Prostate gland (tissue), 2 donors: ENCODE results near the gene USP21. TPM values are rescaled to one million over a fixed set of nuclear protein-coding genes. Genes with fewer than 3 reads are reported as not detected.

Experiments
- DNase-seq: peaks from one replicate; pipeline ENCODE4 v3.0.0-alpha.2; 2019; ENCODE audit warnings: low spot score
- H3K27ac ChIP-seq, 2 donors: fragments of 200-600 bp; sonication (generic); 2 replicates each; pipeline ENCODE4 v1.5.1; 2017 to 2019
- H3K27me3 ChIP-seq: fragments of 200-600 bp; sonication (generic); replicated peaks from 2 replicates; pipeline ENCODE4 v1.5.1; 2019; ENCODE audit not compliant: insufficient read depth
- H3K36me3 ChIP-seq, 2 donors: fragments of 200-600 bp; sonication (generic); 1 replicate in 1 of 2; 2 replicates in 1 of 2; pipeline versions ENCODE4 v1.5.1 to v1.8.1; 2017 to 2019
- H3K4me1 ChIP-seq: fragments of 200-600 bp; sonication (generic); replicated peaks from 2 replicates; pipeline ENCODE4 v1.5.1; 2019
- H3K4me3 ChIP-seq, 2 donors: fragments of 200-600 bp; sonication (generic); 2 replicates each; pipeline ENCODE4 v1.5.1; 2017 to 2019
- H3K9me3 ChIP-seq: fragments of 200-600 bp; sonication (generic); 2 replicates; pipeline ENCODE4 v1.5.1; 2017
- CTCF ChIP-seq, 4 experiments: fragments of 200-600 bp in 2 of 4; fragments of 450-650 bp in 2 of 4; sonication (generic) in 2 of 4; IDR thresholded peaks; 1 replicate in 3 of 4; 2 replicates in 1 of 4; pipeline ENCODE4 v1.5.1; 2016 to 2019; ENCODE audit warnings: antibody characterized with exemption in 4 of 4, mild to moderate bottlenecking in 2 of 4, moderate library complexity in 2 of 4
- POLR2A ChIP-seq: fragments of 450-650 bp; IDR thresholded peaks from one replicate; pipeline ENCODE4 v1.6.1; 2016; ENCODE audit warnings: antibody characterized with exemption, mild to moderate bottlenecking
- POLR2AphosphoS5 ChIP-seq: sonication (generic); formaldehyde crosslinking; IDR thresholded peaks from one replicate; pipeline ENCODE4 v1.6.1; 2017; ENCODE audit warnings: antibody characterized with exemption
- WGBS: methylation state at CpG from one replicate; pipeline ENCODE4 v1.1.5; 2018; 5-methylcytosine and 5-hydroxymethylcytosine counted together
- intact Hi-C: fragments of 100-400 bp; cut with DNase I; formaldehyde crosslinking; loops from one replicate; pipeline ENCODE4 v1.14.2; 2022
- total RNA-seq, 2 donors: library from RNA; depleted of rRNA; stranded (reverse); fragments of >200 nt; gene quantifications; one replicate each; pipeline ENCODE4 v1.1.0, GENCODE V29; 2016

USP21 gene
- total RNA-seq, 2 donors from 2014 or later, result 28.1 to 32.1 TPM

- Histone ChIP-seq H3K4me1 (no peaks in the 10 kb centered on the region), H3K9me3 (no peaks in the 10 kb centered on the region), H3K36me3 (no peaks in the 10 kb centered on the region), H3K27me3 (no peaks in the 10 kb centered on the region), H3K4me3 (peak overlapping the region in 1 of 2 donors; percentile 100), H3K27ac (peak overlapping the region; percentile 87 to 90)
- no peak for DNase-seq
- WGBS, result 74% methylated on average over 9 of the region's 9 CpGs
- intact Hi-C loops, result no loop called here
- TF ChIP-seq POLR2A, result no peak
- TF ChIP-seq POLR2AphosphoS5, result no peak
- no peak for TF ChIP-seq CTCF (IDR thresholded peaks at IDR 0.05)
Observed at GRCh38 chr1:161158316-161159010, 837 bp upstream of the USP21 start.

- Histone ChIP-seq H3K4me1 (no peaks in the 10 kb centered on the region), H3K36me3 (no peaks in the 10 kb centered on the region)
- 6% methylated on average over 11 of the region's 11 CpGs for WGBS
Observed at GRCh38 chr1:161159913-161160243, 578 bp downstream of the USP21 start.

GRCh38 chr1:161160671-161161145 lies 1.4 kb downstream of the USP21 start:
- no peak for TF ChIP-seq CTCF (IDR thresholded peaks at IDR 0.05)
- no peak for TF ChIP-seq POLR2AphosphoS5
- no peak for TF ChIP-seq POLR2A
- Histone ChIP-seq H3K27me3 (no peaks in the 10 kb centered on the region), H3K4me1 (peaks cover 2% of the 10 kb centered on the region), H3K36me3 (no peaks in the 10 kb centered on the region), H3K9me3 (no peaks in the 10 kb centered on the region), H3K4me3 (no peak overlapping the region), H3K27ac (no peak overlapping the region)
- no peak for DNase-seq
- WGBS, result 91% methylated on average over 22 of the region's 22 CpGs
- intact Hi-C loops, result no loop called here

More at GRCh38 chr1:161159913-161160243, 578 bp downstream of the USP21 start:
- peak overlapping the region; percentile 71 to 100 for H3K4me3 ChIP-seq
- no peak for DNase-seq
- H3K27me3 ChIP-seq, result no peaks in the 10 kb centered on the region
- H3K27ac ChIP-seq, result peak overlapping the region; percentile 87 to 90
- intact Hi-C loops, result no loop called here
- H3K9me3 ChIP-seq, result no peaks in the 10 kb centered on the region
- TF ChIP-seq POLR2AphosphoS5 (no peak), CTCF (IDR thresholded peaks at IDR 0.05) (no peak), POLR2A (no peak)

GRCh38 chr1:161161652-161162051 lies 2.4 kb downstream of the USP21 start:
- intact Hi-C loops, result no loop called here
- no peak for TF ChIP-seq POLR2AphosphoS5
- TF ChIP-seq POLR2A, result no peak
- no peak for TF ChIP-seq CTCF (IDR thresholded peaks at IDR 0.05)
- no peak for DNase-seq
- no peaks in the 10 kb centered on the region for H3K9me3 ChIP-seq
- no peak overlapping the region for H3K4me3 ChIP-seq
- WGBS, result 77% methylated on average over 5 of the region's 5 CpGs
- H3K36me3 ChIP-seq, result no peaks in the 10 kb centered on the region
- H3K27ac ChIP-seq, result no peak overlapping the region
- no peaks in the 10 kb centered on the region for H3K27me3 ChIP-seq
- peaks cover 2% of the 10 kb centered on the region for H3K4me1 ChIP-seq

GRCh38 chr1:161162052-161162451 lies 2.8 kb downstream of the USP21 start:
- Histone ChIP-seq H3K4me3 (no peak overlapping the region), H3K36me3 (no peaks in the 10 kb centered on the region), H3K27ac (no peak overlapping the region), H3K9me3 (no peaks in the 10 kb centered on the region), H3K4me1 (peaks cover 2% of the 10 kb centered on the region), H3K27me3 (no peaks in the 10 kb centered on the region)
- intact Hi-C loops, result no loop called here
- 76% methylated on average over 7 of the region's 7 CpGs for WGBS
- DNase-seq, result no peak
- TF ChIP-seq POLR2A (no peak), CTCF (IDR thresholded peaks at IDR 0.05) (no peak), POLR2AphosphoS5 (no peak)
